ENCODE measurements around the gene MYO5B. TPM values are rescaled to one million over a fixed set of nuclear protein-coding genes. Genes with fewer than 3 reads are reported as not detected.

MYO5B gene
- total RNA-seq, 4 donors from 2014 or later, result 1.9 to 18.3 (median 4.4) TPM

DNA sequence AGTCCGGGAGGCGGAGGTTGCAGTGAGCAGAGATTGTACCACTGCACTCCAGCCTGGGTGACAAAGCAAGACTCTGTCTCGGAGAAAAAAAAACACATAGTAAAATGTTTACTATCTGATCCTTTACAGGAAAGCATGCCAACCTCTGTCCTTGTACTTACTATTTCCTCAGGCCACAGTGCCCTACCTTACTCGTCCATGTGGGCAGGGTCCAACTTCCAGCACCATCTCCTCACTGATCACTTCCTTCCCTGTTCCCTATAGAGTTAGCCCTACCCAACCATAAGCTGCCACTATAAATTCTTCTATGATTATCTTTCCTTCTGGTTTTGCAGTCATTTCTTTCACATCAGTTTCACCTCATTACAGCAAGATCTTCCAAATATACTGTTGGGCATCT lies 136.2 kb downstream of the MYO5B start:
- WGBS, 2 donors (ENCODE audit: low coverage in 1 of 2), result 47 to 86% methylated on average over 1 to 4 of the region's 4 CpGs
- Histone ChIP-seq H3K27me3 (peaks cover 5% of the 10 kb centered on the region), H3K27ac (no peak overlapping the region), H3K4me3 (no peak overlapping the region), H3K9me3 (no peaks in the 10 kb centered on the region), H3K4me1 (no peaks in the 10 kb centered on the region), H3K36me3 (no peaks in the 10 kb centered on the region)
- ATAC-seq, result no peak
- TF ChIP-seq POLR2AphosphoS5 (IDR thresholded peaks at IDR 0.05), result no peak

DNA sequence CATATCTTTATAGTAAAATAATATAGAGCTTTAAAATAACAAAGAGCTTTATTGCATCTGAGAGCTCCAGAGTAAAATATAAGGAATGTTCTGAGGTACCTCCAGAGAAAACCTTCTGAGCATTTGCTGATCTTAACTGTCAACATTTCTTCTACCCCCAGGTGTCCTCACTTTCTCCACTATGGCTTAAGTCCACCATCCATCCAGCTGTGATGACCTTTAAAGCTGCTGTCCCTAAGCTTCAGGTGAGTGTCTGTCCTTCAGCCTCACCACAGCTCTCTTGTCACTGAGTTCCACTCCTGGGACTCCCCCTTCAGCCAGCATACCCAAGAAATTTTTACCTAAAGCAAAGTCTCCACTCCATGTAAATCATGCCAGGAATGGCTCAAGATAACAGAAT lies 137.9 kb downstream of the MYO5B start:
- no peaks in the 10 kb centered on the region for H3K4me1 ChIP-seq
- peaks cover 5% of the 10 kb centered on the region for H3K27me3 ChIP-seq
- no peak overlapping the region for H3K4me3 ChIP-seq
- H3K9me3 ChIP-seq, result no peaks in the 10 kb centered on the region
- TF ChIP-seq EP300 (IDR thresholded peaks at IDR 0.05), result no peak
- no peak for TF ChIP-seq POLR2A (IDR thresholded peaks at IDR 0.05)
- no peak for TF ChIP-seq POLR2AphosphoS5 (IDR thresholded peaks at IDR 0.05)
- TF ChIP-seq, protein P1, sequence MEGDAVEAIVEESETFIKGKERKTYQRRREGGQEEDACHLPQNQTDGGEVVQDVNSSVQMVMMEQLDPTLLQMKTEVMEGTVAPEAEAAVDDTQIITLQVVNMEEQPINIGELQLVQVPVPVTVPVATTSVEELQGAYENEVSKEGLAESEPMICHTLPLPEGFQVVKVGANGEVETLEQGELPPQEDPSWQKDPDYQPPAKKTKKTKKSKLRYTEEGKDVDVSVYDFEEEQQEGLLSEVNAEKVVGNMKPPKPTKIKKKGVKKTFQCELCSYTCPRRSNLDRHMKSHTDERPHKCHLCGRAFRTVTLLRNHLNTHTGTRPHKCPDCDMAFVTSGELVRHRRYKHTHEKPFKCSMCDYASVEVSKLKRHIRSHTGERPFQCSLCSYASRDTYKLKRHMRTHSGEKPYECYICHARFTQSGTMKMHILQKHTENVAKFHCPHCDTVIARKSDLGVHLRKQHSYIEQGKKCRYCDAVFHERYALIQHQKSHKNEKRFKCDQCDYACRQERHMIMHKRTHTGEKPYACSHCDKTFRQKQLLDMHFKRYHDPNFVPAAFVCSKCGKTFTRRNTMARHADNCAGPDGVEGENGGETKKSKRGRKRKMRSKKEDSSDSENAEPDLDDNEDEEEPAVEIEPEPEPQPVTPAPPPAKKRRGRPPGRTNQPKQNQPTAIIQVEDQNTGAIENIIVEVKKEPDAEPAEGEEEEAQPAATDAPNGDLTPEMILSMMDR (IDR thresholded peaks at IDR 0.05), result no peak
- H3K27ac ChIP-seq, result no peak overlapping the region
- ATAC-seq, result no peak
- H3K36me3 ChIP-seq, result no peaks in the 10 kb centered on the region

DNA sequence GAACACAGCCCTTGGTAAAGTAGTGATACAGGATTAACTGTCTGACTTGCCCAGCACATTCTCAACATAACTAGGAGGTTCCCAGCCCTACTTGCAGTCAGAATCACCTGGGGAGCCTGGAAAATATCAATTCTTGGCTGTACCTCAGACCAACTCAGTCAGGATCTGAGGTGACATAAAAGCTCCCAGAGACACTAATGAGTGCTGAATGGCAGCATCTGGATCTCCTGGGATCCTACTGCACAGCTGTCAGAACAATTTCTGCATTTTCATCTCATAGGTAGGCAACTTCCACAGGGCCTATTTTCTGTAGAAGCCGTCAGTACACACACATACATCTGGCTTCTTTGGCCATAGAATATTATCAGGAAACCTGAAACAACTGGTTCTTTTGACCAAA lies 138.8 kb downstream of the MYO5B start:
- WGBS, 2 donors (ENCODE audit: low coverage in 1 of 2), result 100% methylated on average over 1 of the region's 1 CpG; no CpG with 5 or more reads in 1 of the 2 donors
- TF ChIP-seq, protein P1 (IDR thresholded peaks at IDR 0.05), result no peak
- no peak for TF ChIP-seq POLR2A (IDR thresholded peaks at IDR 0.05)
- no peak for TF ChIP-seq EP300 (IDR thresholded peaks at IDR 0.05)
- no peak for TF ChIP-seq POLR2AphosphoS5 (IDR thresholded peaks at IDR 0.05)
- no peaks in the 10 kb centered on the region for H3K9me3 ChIP-seq
- no peak overlapping the region for H3K4me3 ChIP-seq
- no peaks in the 10 kb centered on the region for H3K36me3 ChIP-seq
- ATAC-seq, result no peak
- H3K27me3 ChIP-seq, result peaks cover 5% of the 10 kb centered on the region
- no peaks in the 10 kb centered on the region for H3K4me1 ChIP-seq
- H3K27ac ChIP-seq, result no peak overlapping the region

DNA sequence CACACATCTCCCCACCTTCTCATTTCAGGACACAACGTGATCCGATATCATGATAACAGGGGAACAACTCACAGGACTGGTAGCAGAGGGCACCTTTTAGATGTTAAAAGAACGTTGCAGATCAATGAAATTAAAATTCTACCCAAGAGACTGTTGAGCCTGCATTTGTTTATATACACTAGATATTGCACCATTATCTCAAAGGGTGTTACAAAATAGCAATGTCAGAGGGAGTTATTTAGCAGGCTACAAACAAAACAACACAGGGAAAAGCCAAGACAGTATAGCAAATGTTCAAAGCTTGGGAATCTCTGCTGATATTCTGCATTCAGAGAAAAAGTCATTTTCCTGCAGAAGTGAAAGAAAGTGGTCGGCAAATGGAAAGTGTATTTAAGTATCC lies 139.5 kb downstream of the MYO5B start:
- Histone ChIP-seq H3K9me3 (no peaks in the 10 kb centered on the region), H3K4me1 (no peaks in the 10 kb centered on the region), H3K36me3 (no peaks in the 10 kb centered on the region), H3K27ac (no peak overlapping the region), H3K27me3 (peaks cover 5% of the 10 kb centered on the region), H3K4me3 (no peak overlapping the region)
- 62 to 74% methylated on average over 4 of the region's 4 CpGs for WGBS, 2 donors (ENCODE audit: low coverage in 1 of 2)
- no peak for TF ChIP-seq POLR2A (IDR thresholded peaks at IDR 0.05)
- no peak for TF ChIP-seq EP300 (IDR thresholded peaks at IDR 0.05)
- TF ChIP-seq POLR2AphosphoS5 (IDR thresholded peaks at IDR 0.05), result no peak
- TF ChIP-seq, protein P1 (IDR thresholded peaks at IDR 0.05), result no peak
- no peak for ATAC-seq

DNA sequence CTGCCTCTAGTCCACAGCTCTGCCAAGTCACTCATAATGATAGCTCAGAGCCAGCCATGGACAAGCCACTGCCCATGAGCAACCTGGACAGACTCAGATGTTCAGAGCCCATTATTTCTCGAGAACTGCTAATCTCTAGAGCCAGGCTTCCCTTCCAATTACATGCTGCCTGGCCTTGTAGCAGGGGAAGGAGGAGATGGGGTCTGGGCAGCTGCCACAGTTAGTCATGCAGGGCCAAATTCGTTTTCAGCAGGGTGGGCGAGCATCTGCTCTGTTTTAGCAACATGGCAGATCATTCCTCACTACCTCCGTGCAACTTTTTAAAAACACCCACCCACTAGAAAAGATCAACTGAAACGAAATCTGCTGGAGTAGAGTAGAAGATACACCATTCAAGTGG lies 141.8 kb downstream of the MYO5B start:
- Histone ChIP-seq H3K27ac (no peak overlapping the region), H3K4me3 (no peak overlapping the region), H3K4me1 (no peaks in the 10 kb centered on the region), H3K36me3 (no peaks in the 10 kb centered on the region), H3K9me3 (no peaks in the 10 kb centered on the region), H3K27me3 (peaks cover 5% of the 10 kb centered on the region)
- ATAC-seq, result no peak
- 47 to 60% methylated on average over 1 to 5 of the region's 5 CpGs for WGBS, 2 donors (ENCODE audit: low coverage in 1 of 2)
- TF ChIP-seq, protein P1 (IDR thresholded peaks at IDR 0.05), result no peak
- TF ChIP-seq POLR2AphosphoS5 (IDR thresholded peaks at IDR 0.05) (no peak), EP300 (IDR thresholded peaks at IDR 0.05) (no peak), POLR2A (IDR thresholded peaks at IDR 0.05) (no peak)

DNA sequence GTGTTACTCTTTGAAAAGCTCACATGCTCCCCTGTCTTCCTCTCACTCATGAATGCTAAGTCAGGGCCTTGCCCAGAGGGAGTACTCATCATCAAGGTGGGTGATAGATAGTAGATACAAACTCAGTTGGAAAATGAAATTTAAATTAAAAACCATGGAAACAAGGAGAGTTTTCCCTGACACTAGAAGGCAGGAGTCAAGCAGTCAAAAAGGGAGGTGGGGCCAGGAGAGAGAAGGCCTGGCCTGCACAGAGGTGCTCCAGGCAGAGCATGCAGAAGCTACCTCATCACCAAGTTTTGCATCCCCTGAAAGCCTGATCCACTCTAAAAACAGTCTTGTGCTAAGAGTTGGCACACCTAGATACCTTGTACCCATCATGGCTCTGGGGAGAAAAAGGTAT lies 143.7 kb downstream of the MYO5B start:
- Histone ChIP-seq H3K9me3 (no peaks in the 10 kb centered on the region), H3K36me3 (no peaks in the 10 kb centered on the region), H3K4me3 (no peak overlapping the region), H3K4me1 (no peaks in the 10 kb centered on the region), H3K27me3 (no peaks in the 10 kb centered on the region), H3K27ac (no peak overlapping the region)
- TF ChIP-seq, protein P1 (IDR thresholded peaks at IDR 0.05), result no peak
- no peak for ATAC-seq
